ENCODE results near the gene TMUB2. TPM values are rescaled to one million over a fixed set of nuclear protein-coding genes. Genes with fewer than 3 reads are reported as not detected.

TMUB2 gene
- polyA plus RNA-seq, 1 donor from 2014 or later: 59.9 TPM

- H3K79me2 ChIP-seq (replicated peaks; ENCODE audit: insufficient read depth, low read length): peaks cover 19% of the 10 kb centered on the region
- no peaks in the 10 kb centered on the region for H3F3A ChIP-seq (ENCODE audit: insufficient read depth, low read length, poor library complexity, severe bottlenecking)
- peaks cover 15% of the 10 kb centered on the region for H4K20me1 ChIP-seq (ENCODE audit: insufficient read depth)
- no peaks in the 10 kb centered on the region for H3K36me3 ChIP-seq (ENCODE audit: insufficient read depth, low read length)
- H3K9ac ChIP-seq (ENCODE audit: low read length): peak overlapping the region; percentile 99
- no peak for TF ChIP-seq EP300 (conservative IDR thresholded peaks at IDR 0.05; ENCODE audit: poor library complexity, severe bottlenecking)
- no peak for TF ChIP-seq MXI1 (conservative IDR thresholded peaks at IDR 0.05; ENCODE audit: poor library complexity, severe bottlenecking)
- TF ChIP-seq POLR2AphosphoS5 (IDR thresholded peaks at IDR 0.05): peak; percentile 68
- no peaks in the 10 kb centered on the region for H3K9me3 ChIP-seq (ENCODE audit: low read length)
- no peaks in the 10 kb centered on the region for H3K27me3 ChIP-seq (ENCODE audit: insufficient read depth, low read depth, low read length)
- no peaks in the 10 kb centered on the region for H3K9me2 ChIP-seq (ENCODE audit: insufficient read depth, low read length)
- H3K27ac ChIP-seq (ENCODE audit: low read length): peak overlapping the region; percentile 96
- peak overlapping the region; percentile 30 for H2AFZ ChIP-seq (ENCODE audit: low read depth, low read length)
- H3K4me3 ChIP-seq (ENCODE audit: low read length): peak overlapping the region; percentile 97
- H3K4me2 ChIP-seq (ENCODE audit: low read length): peak overlapping the region; percentile 93
Observed at GRCh38 chr17:44221862-44222111, 35.0 kb downstream of the TMUB2 start.

- H3K27me3 ChIP-seq (ENCODE audit: insufficient read depth, low read depth, low read length): no peaks in the 10 kb centered on the region
- H4K20me1 ChIP-seq (ENCODE audit: insufficient read depth): peaks cover 10% of the 10 kb centered on the region
- H2AFZ ChIP-seq (ENCODE audit: low read depth, low read length): peak overlapping the region; percentile 30
- peaks cover 14% of the 10 kb centered on the region for H3K79me2 ChIP-seq (replicated peaks; ENCODE audit: insufficient read depth, low read length)
- TF ChIP-seq REST (IDR thresholded peaks at IDR 0.05; ENCODE audit: borderline replicate concordance) (peak; percentile 41), EP300 (conservative IDR thresholded peaks at IDR 0.05; ENCODE audit: poor library complexity, severe bottlenecking) (no peak), MXI1 (conservative IDR thresholded peaks at IDR 0.05; ENCODE audit: poor library complexity, severe bottlenecking) (peak; percentile 10), CTCF (IDR thresholded peaks at IDR 0.05; ENCODE audit: poor library complexity, severe bottlenecking) (peak; percentile 45), POLR2AphosphoS5 (IDR thresholded peaks at IDR 0.05) (peak; percentile 1)
- H3K36me3 ChIP-seq (ENCODE audit: insufficient read depth, low read length): no peaks in the 10 kb centered on the region
- peak overlapping the region; percentile 93 for H3K4me2 ChIP-seq (ENCODE audit: low read length)
- no peaks in the 10 kb centered on the region for H3K9me2 ChIP-seq (ENCODE audit: insufficient read depth, low read length)
- H3K9me3 ChIP-seq (ENCODE audit: low read length): no peaks in the 10 kb centered on the region
- H3K4me3 ChIP-seq (ENCODE audit: low read length): peak overlapping the region; percentile 97
- no peaks in the 10 kb centered on the region for H3F3A ChIP-seq (ENCODE audit: insufficient read depth, low read length, poor library complexity, severe bottlenecking)
- H3K27ac ChIP-seq (ENCODE audit: low read length): peak overlapping the region; percentile 96
- peak overlapping the region; percentile 99 for H3K9ac ChIP-seq (ENCODE audit: low read length)
Observed at GRCh38 chr17:44222112-44222869, 35.5 kb downstream of the TMUB2 start.

- Histone ChIP-seq H3K36me3 (ENCODE audit: insufficient read depth, low read length) (no peaks in the 10 kb centered on the region), H3K27me3 (ENCODE audit: insufficient read depth, low read depth, low read length) (no peaks in the 10 kb centered on the region), H4K20me1 (ENCODE audit: insufficient read depth) (no peaks in the 10 kb centered on the region), H3K27ac (ENCODE audit: low read length) (no peak overlapping the region), H3K4me2 (ENCODE audit: low read length) (no peak overlapping the region), H3K9me2 (ENCODE audit: insufficient read depth, low read length) (no peaks in the 10 kb centered on the region), H3K9me3 (ENCODE audit: low read length) (no peaks in the 10 kb centered on the region), H3K9ac (ENCODE audit: low read length) (no peak overlapping the region), H3K4me3 (ENCODE audit: low read length) (no peak overlapping the region), H3K79me2 (replicated peaks; ENCODE audit: insufficient read depth, low read length) (peaks cover 4% of the 10 kb centered on the region), H3F3A (ENCODE audit: insufficient read depth, low read length, poor library complexity, severe bottlenecking) (no peaks in the 10 kb centered on the region), H2AFZ (ENCODE audit: low read depth, low read length) (no peak overlapping the region)
- TF ChIP-seq MXI1 (conservative IDR thresholded peaks at IDR 0.05; ENCODE audit: poor library complexity, severe bottlenecking) (no peak), RAD21 (conservative IDR thresholded peaks at IDR 0.05) (no peak), EZH2 (IDR thresholded peaks at IDR 0.05; ENCODE audit: borderline replicate concordance, insufficient read depth, low read length, poor library complexity, severe bottlenecking) (no peak), REST (IDR thresholded peaks at IDR 0.05; ENCODE audit: borderline replicate concordance) (no peak), TAF1 (IDR thresholded peaks at IDR 0.05; ENCODE audit: low read depth) (no peak), SMC3 (conservative IDR thresholded peaks at IDR 0.05; ENCODE audit: poor library complexity) (no peak), CTCF (IDR thresholded peaks at IDR 0.05; ENCODE audit: poor library complexity, severe bottlenecking) (no peak), EP300 (conservative IDR thresholded peaks at IDR 0.05; ENCODE audit: poor library complexity, severe bottlenecking) (no peak), POLR2AphosphoS5 (IDR thresholded peaks at IDR 0.05) (no peak)
Observed at GRCh38 chr17:44223541-44224071, 36.8 kb downstream of the TMUB2 start.
